Omental fat pad (tissue), 4 donors: ENCODE data around the gene CHMP1A. TPM values are rescaled to one million over a fixed set of nuclear protein-coding genes. Genes with fewer than 3 reads are reported as not detected.

ENCODE experiments used
- ATAC-seq: fragments of 150-250 bp; one replicate; pipeline ENCODE4 v1.9.1; 2016; ENCODE audit warnings: mild to moderate bottlenecking, moderate library complexity; ENCODE audit not compliant: low FRiP score
- DNase-seq: peaks from one replicate; pipeline ENCODE4 v3.0.0-alpha.2; 2019; ENCODE audit warnings: low spot score
- total RNA-seq, 4 donors: library from RNA; depleted of rRNA; stranded (reverse); fragments of >200 nt; gene quantifications; one replicate each; pipeline ENCODE4 v1.1.0, GENCODE V29; 2016
- TF ChIP-seq, protein P1 (sequence below), 3 donors: fragments of 450-650 bp; IDR thresholded peaks; one replicate each; pipeline ENCODE4 v1.5.1; 2016 to 2017; ENCODE audit warnings: antibody characterized with exemption in 3 of 3, mild to moderate bottlenecking in 3 of 3, moderate library complexity in 2 of 3

CHMP1A gene
- total RNA-seq, 4 donors from 2014 or later, result 45.7 to 78.1 (median 67.7) TPM

DNA sequence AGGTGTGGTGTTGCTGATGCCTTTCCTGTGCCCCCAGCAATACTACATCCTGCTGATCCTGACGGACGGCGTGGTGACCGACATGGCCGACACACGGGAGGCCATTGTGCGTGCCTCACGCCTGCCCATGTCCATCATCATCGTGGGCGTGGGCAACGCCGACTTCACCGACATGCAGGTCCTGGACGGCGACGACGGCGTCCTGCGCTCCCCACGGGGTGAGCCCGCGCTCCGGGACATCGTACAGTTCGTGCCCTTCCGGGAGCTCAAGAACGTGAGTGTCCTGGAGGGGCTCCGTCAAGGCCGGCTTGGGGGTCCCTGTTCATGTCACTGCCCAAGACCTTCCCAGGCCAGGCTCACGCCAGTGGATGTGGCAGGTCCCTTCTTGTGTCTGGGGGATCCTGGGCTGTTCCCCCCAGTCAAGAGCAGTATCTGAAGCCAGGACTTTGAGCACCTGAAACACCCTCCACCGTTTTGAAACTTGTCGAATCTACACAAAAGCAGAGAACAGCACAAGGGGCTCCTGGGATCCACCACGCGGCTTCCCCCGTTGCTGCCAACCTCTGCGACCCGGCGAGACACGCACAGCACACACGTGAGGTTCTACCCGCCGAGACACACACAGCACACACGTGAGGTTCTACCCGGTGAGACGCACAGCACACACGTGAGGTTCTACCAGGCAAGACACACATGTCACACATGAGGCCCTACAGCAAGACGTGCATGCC is 62.0 kb downstream of the CHMP1A start:
- DNase-seq (no peak), ATAC-seq (no peak)
- TF ChIP-seq, protein P1, sequence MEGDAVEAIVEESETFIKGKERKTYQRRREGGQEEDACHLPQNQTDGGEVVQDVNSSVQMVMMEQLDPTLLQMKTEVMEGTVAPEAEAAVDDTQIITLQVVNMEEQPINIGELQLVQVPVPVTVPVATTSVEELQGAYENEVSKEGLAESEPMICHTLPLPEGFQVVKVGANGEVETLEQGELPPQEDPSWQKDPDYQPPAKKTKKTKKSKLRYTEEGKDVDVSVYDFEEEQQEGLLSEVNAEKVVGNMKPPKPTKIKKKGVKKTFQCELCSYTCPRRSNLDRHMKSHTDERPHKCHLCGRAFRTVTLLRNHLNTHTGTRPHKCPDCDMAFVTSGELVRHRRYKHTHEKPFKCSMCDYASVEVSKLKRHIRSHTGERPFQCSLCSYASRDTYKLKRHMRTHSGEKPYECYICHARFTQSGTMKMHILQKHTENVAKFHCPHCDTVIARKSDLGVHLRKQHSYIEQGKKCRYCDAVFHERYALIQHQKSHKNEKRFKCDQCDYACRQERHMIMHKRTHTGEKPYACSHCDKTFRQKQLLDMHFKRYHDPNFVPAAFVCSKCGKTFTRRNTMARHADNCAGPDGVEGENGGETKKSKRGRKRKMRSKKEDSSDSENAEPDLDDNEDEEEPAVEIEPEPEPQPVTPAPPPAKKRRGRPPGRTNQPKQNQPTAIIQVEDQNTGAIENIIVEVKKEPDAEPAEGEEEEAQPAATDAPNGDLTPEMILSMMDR (IDR thresholded peaks at IDR 0.05), result no peak

Other genes with a start within 250 kb of the CHMP1A start
- gene ANKRD11, start 167.1 kb downstream of the CHMP1A start, total RNA-seq, result 100 to 1,000 TPM in 1 of 4 donors, 10 to 100 TPM in 3; 49.8 to 114 (median 82.2) TPM
- 100 to 1,000 TPM in 1 of 4 donors, 10 to 100 TPM in 3; 68.6 to 125 (median 74.8) TPM for gene SPG7, start 149.3 kb downstream of the CHMP1A start, total RNA-seq
- 1,000 to 10,000 TPM; 4,137 to 5,837 (median 4,637) TPM for gene RPL13, start 97.0 kb downstream of the CHMP1A start, total RNA-seq
- 1 to 10 TPM in 2 of 4 donors, under 1 TPM in 1, not detected in 1; 0.19 to 2.4 (median 1.1) TPM for gene CPNE7, start 82.0 kb downstream of the CHMP1A start, total RNA-seq
- gene DPEP1, start 44.1 kb downstream of the CHMP1A start, total RNA-seq, result 1 to 10 TPM in 1 of 4 donors, not detected in 3; 1.1 TPM
- 1 to 10 TPM; 1.8 to 7.1 (median 4.3) TPM for gene SPATA33, start 128 bp upstream of the CHMP1A start, total RNA-seq
- gene CDK10, start 29.0 kb upstream of the CHMP1A start, total RNA-seq, result 10 to 100 TPM; 32.1 to 46.8 (median 38.3) TPM
- 10 to 100 TPM in 2 of 4 donors, 1 to 10 TPM in 2; 8.1 to 28.0 (median 17.3) TPM for gene SPATA2L, start 44.0 kb upstream of the CHMP1A start, total RNA-seq
- gene VPS9D1, start 63.2 kb upstream of the CHMP1A start, total RNA-seq, result 1 to 10 TPM; 5.8 to 9.5 (median 7.8) TPM
- 10 to 100 TPM; 20.2 to 45.6 (median 36.6) TPM for gene ZNF276, start 63.8 kb upstream of the CHMP1A start, total RNA-seq
- 1 to 10 TPM; 2.9 to 4.4 (median 3.8) TPM for gene FANCA, start 158.9 kb upstream of the CHMP1A start, total RNA-seq
- gene SPIRE2, start 170.8 kb upstream of the CHMP1A start, total RNA-seq, result 1 to 10 TPM; 2.4 to 4.8 (median 3.2) TPM
- gene TCF25, start 215.9 kb upstream of the CHMP1A start, total RNA-seq, result 100 to 1,000 TPM; 123 to 202 (median 160) TPM